Loucy (cell line): ENCODE data around the gene HNRNPK.

Experiments used
- H2AFZ ChIP-seq: fragments of 200-600 bp; sonication (generic); 2 replicates; pipeline ENCODE4 v1.6.0; 2016; ENCODE audit warnings: antibody characterized with exemption, mild to moderate bottlenecking, low read length, moderate library complexity
- H3F3A ChIP-seq: fragments of 200-600 bp; 2 replicates; pipeline ENCODE4 v1.6.0; 2016; ENCODE audit warnings: antibody characterized with exemption, low read depth, mild to moderate bottlenecking
- H3K27me3 ChIP-seq: fragments of 200-600 bp; sonication (generic); 2 replicates; pipeline ENCODE4 v1.6.1; 2014; ENCODE audit warnings: low read length, mild to moderate bottlenecking; ENCODE audit not compliant: insufficient read depth, poor library complexity, severe bottlenecking
- H3K36me3 ChIP-seq: fragments of 200-600 bp; sonication (generic); 2 replicates; pipeline ENCODE4 v1.6.1; 2016; ENCODE audit warnings: low read length; ENCODE audit not compliant: insufficient read depth
- H3K4me1 ChIP-seq: fragments of 200-600 bp; sonication (generic); 2 replicates; pipeline ENCODE4 v1.5.1; 2014; ENCODE audit warnings: low read length, mild to moderate bottlenecking; ENCODE audit not compliant: insufficient read depth, poor library complexity, severe bottlenecking
- H3K4me2 ChIP-seq: fragments of 200-600 bp; sonication (generic); 2 replicates; pipeline ENCODE4 v1.6.0; 2014; ENCODE audit warnings: antibody characterized with exemption, low read length, low read depth, mild to moderate bottlenecking; ENCODE audit not compliant: poor library complexity, severe bottlenecking
- H3K4me3 ChIP-seq: fragments of 200-600 bp; sonication (generic); 2 replicates; pipeline ENCODE4 v1.5.1; 2014; ENCODE audit warnings: low read length, mild to moderate bottlenecking, mixed read lengths; ENCODE audit not compliant: poor library complexity, severe bottlenecking
- H3K79me2 ChIP-seq: fragments of 200-600 bp; sonication (generic); 2 replicates; pipeline ENCODE4 v1.6.1; 2014; ENCODE audit warnings: low read length; ENCODE audit not compliant: insufficient read depth
- H3K9ac ChIP-seq: fragments of 200-600 bp; sonication (generic); 2 replicates; pipeline ENCODE4 v1.6.0; 2014; ENCODE audit warnings: mild to moderate bottlenecking, low read depth, low read length, moderate library complexity; ENCODE audit not compliant: poor library complexity, severe bottlenecking
- H3K9me2 ChIP-seq: fragments of 200-600 bp; sonication (generic); replicated peaks from 2 replicates; pipeline ENCODE4 v1.6.1; 2016; ENCODE audit warnings: low read depth, low read length, mixed read lengths
- H3K9me3 ChIP-seq: fragments of 200-600 bp; sonication (generic); 2 replicates; pipeline ENCODE4 v1.6.1; 2014; ENCODE audit warnings: mild to moderate bottlenecking, antibody characterized with exemption, low read length, low read depth; ENCODE audit not compliant: insufficient read depth
- H4K20me1 ChIP-seq: fragments of 200-600 bp; sonication (generic); 2 replicates; pipeline ENCODE4 v1.6.0; 2014; ENCODE audit warnings: antibody characterized with exemption, low read length, mild to moderate bottlenecking; ENCODE audit not compliant: insufficient read depth, poor library complexity, severe bottlenecking
- EZH2phosphoT487 ChIP-seq: fragments of 200-600 bp; IDR thresholded peaks from 2 replicates; pipeline ENCODE4 v1.6.1; 2018; ENCODE audit warnings: antibody characterized with exemption, mild to moderate bottlenecking, moderate library complexity, borderline replicate concordance
- TF ChIP-seq, protein P1 (sequence below): fragments of 200-600 bp; sonication (generic); conservative IDR thresholded peaks from 2 replicates; pipeline ENCODE4 v1.5.1; 2014; ENCODE audit warnings: mild to moderate bottlenecking, antibody characterized with exemption, low read length

HNRNPK gene

DNA sequence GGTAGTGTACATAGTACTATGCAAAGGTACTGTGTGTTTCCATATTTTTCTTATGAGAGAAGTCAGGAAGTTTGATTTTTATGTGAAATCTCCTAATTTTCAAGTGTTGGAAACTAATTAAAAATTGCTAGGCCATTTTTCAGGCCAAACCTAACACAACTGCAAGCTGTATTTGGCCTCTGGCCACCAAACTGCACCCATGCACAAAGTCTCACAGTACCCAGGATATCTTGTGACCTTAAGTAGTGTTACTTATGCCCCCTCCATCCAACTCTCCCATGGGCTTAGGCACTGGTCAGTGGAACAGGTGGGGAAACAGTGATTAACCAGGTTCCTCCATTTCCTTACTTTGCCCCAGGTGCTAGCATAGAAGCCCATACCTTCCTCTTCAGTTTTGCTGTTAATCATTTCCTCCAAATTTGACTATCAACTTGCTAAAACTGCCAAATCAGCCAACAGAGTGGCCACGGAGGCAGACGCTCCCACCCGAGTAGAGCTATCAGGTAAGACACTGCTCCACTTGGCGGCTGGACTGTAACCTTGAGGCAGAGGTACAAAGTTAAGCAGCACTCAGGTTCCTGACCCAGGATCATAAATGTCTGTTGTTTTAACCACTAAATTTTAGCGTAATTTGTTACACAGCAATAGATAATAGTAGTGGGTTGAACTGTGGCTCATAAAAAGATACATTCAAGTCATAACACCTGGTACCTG, 39.3 kb downstream of the HNRNPK start:
- H3K36me3 ChIP-seq = no peaks in the 10 kb centered on the region; the same call in 1 of the 2 replicates
- no peak for TF ChIP-seq EZH2phosphoT487
- TF ChIP-seq, protein P1, sequence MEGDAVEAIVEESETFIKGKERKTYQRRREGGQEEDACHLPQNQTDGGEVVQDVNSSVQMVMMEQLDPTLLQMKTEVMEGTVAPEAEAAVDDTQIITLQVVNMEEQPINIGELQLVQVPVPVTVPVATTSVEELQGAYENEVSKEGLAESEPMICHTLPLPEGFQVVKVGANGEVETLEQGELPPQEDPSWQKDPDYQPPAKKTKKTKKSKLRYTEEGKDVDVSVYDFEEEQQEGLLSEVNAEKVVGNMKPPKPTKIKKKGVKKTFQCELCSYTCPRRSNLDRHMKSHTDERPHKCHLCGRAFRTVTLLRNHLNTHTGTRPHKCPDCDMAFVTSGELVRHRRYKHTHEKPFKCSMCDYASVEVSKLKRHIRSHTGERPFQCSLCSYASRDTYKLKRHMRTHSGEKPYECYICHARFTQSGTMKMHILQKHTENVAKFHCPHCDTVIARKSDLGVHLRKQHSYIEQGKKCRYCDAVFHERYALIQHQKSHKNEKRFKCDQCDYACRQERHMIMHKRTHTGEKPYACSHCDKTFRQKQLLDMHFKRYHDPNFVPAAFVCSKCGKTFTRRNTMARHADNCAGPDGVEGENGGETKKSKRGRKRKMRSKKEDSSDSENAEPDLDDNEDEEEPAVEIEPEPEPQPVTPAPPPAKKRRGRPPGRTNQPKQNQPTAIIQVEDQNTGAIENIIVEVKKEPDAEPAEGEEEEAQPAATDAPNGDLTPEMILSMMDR = no peak
- H3F3A ChIP-seq = no peaks in the 10 kb centered on the region
- H3K4me1 ChIP-seq = no peaks in the 10 kb centered on the region
- H3K4me3 ChIP-seq = no peak overlapping the region
- H4K20me1 ChIP-seq = no peaks in the 10 kb centered on the region
- no peak overlapping the region for H2AFZ ChIP-seq
- H3K4me2 ChIP-seq = no peak overlapping the region
- no peak overlapping the region for H3K9ac ChIP-seq
- no peaks in the 10 kb centered on the region for H3K9me2 ChIP-seq
- H3K79me2 ChIP-seq = no peaks in the 10 kb centered on the region
- H3K27me3 ChIP-seq = no peaks in the 10 kb centered on the region
- H3K9me3 ChIP-seq = no peaks in the 10 kb centered on the region

DNA sequence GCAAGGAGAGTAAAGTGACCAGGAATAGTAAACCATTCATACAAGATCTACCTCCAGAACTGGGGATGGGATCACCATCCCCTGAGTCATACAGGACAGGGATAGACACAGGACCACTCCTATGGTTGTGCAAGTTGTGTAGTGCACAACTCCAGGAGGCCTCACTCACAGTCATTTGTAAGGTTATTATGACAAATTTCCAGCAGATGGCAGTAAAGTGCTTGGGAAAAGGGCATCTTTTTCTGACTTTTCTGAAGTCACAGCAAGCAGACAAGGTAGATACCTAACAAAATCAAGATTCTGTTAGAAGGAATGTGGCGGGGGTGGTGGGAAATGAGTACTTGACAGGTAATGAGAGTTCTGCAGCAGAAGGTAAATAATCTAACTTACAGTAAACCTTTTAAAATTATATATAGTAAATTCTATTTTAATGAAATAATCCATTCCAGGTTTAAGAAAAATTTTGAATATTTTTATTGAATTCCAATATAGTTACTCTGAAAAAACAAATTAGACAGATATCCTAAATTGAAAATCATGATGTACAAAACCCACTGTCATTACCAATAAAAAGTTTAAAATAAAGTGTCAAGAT, 42.1 kb downstream of the HNRNPK start:
- no peaks in the 10 kb centered on the region for H3K27me3 ChIP-seq
- H3K79me2 ChIP-seq = no peaks in the 10 kb centered on the region
- H3K9me2 ChIP-seq = no peaks in the 10 kb centered on the region
- no peaks in the 10 kb centered on the region for H4K20me1 ChIP-seq
- no peaks in the 10 kb centered on the region for H3K4me1 ChIP-seq
- H3F3A ChIP-seq = no peaks in the 10 kb centered on the region
- H3K36me3 ChIP-seq = no peaks in the 10 kb centered on the region; the same call in 1 of the 2 replicates
- H3K9me3 ChIP-seq = no peaks in the 10 kb centered on the region
- H3K9ac ChIP-seq = no peak overlapping the region
- H2AFZ ChIP-seq = peak overlapping the region; percentile 47
- H3K4me3 ChIP-seq = no peak overlapping the region
- no peak overlapping the region for H3K4me2 ChIP-seq
- TF ChIP-seq, protein P1 = peak; percentile 74
- no peak for TF ChIP-seq EZH2phosphoT487

DNA sequence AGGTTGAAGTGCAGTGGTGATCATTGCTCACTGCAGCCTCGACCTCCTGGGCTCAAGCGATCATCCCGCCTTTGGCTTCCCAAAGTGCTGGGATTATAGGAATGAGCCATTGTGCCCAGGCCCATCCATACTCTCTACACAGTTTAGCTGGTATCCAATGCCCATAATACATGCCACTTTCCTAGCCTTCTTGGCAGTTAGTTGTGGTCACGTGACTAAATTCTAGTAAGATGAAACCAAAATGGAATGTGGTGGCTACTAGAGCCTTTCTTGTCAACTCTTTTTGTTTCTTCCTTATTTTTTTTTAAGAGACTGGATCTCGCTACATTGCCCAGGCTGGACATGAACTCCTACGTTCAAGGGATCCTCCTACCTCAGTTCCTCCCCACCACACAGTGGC, 43.5 kb downstream of the HNRNPK start:
- Histone ChIP-seq H3K36me3 (no peaks in the 10 kb centered on the region; the same call in 1 of the 2 replicates), H3K9ac (no peak overlapping the region), H3K4me2 (no peak overlapping the region), H3K4me3 (no peak overlapping the region), H3K9me2 (no peaks in the 10 kb centered on the region), H3K4me1 (peaks cover 6% of the 10 kb centered on the region), H3K27me3 (no peaks in the 10 kb centered on the region), H3K9me3 (no peaks in the 10 kb centered on the region), H2AFZ (no peak overlapping the region), H3F3A (0 out of 2 replicates have a peak, but pooled peaks cover 3% of the 10 kb centered on the region), H4K20me1 (no peaks in the 10 kb centered on the region), H3K79me2 (no peaks in the 10 kb centered on the region)
- TF ChIP-seq EZH2phosphoT487 = no peak
- TF ChIP-seq, protein P1 = no peak
